ENCODE results near the gene OR6S1.

Gene OR6S1

GRCh38 chr14:20683891-20684661 lies 42.6 kb upstream of the OR6S1 start, which contains the start of gene RNASE4:
Gene RNASE4 (plus strand): TSS chr14:20684560. CDS start chr14:20699372, 14,812 bp downstream.
- H3K27ac ChIP-seq = peak within 1 kb of the TSS; percentile 100
- TF ChIP-seq CTCF (IDR thresholded peaks at IDR 0.05) = no peak

- H3K27ac ChIP-seq = peak overlapping the region; percentile 100
- TF ChIP-seq ZFX (IDR thresholded peaks at IDR 0.05; ENCODE audit: borderline replicate concordance) (no peak), CTCF (IDR thresholded peaks at IDR 0.05) (no peak)
Observed at GRCh38 chr14:20683125-20683890, 41.8 kb upstream of the OR6S1 start.

- H3K27ac ChIP-seq = peak overlapping the region; percentile 100
- TF ChIP-seq CTCF (IDR thresholded peaks at IDR 0.05) (peak; percentile 22; the same call in 1 of the 2 replicates), ZFX (IDR thresholded peaks at IDR 0.05; ENCODE audit: borderline replicate concordance) (no peak)
Observed at GRCh38 chr14:20682435-20683124, 41.1 kb upstream of the OR6S1 start.

GRCh38 chr14:20682127-20682434 lies 40.6 kb upstream of the OR6S1 start:
- TF ChIP-seq ZFX (IDR thresholded peaks at IDR 0.05; ENCODE audit: borderline replicate concordance) (no peak), CTCF (IDR thresholded peaks at IDR 0.05) (no peak)
- H3K27ac ChIP-seq = peak overlapping the region; percentile 100

GRCh38 chr14:20681348-20682126 lies 40.0 kb upstream of the OR6S1 start:
- H3K27ac ChIP-seq = peak overlapping the region; percentile 100
- TF ChIP-seq CTCF (IDR thresholded peaks at IDR 0.05) (no peak), ZFX (IDR thresholded peaks at IDR 0.05; ENCODE audit: borderline replicate concordance) (no peak)

GRCh38 chr14:20680843-20681347 lies 39.4 kb upstream of the OR6S1 start:
- TF ChIP-seq CTCF (IDR thresholded peaks at IDR 0.05) = no peak
- H3K27ac ChIP-seq = peak overlapping the region; percentile 100

Data from 22Rv1 (cell line).